Fibroblast of lung (primary cell): ENCODE measurements around the gene CCDC187. TPM values are rescaled to one million over a fixed set of nuclear protein-coding genes. Genes with fewer than 3 reads are reported as not detected.

ENCODE experiments used
- DNase-seq, 2 donors: peaks; one replicate each; pipeline versions ENCODE4 v3.0.0 to v3.0.0-alpha.2; 2010; ENCODE audit warnings: low read depth in 2 of 2
- H2AFZ ChIP-seq: 2 replicates; pipeline ENCODE4 v1.5.1; 2012; ENCODE audit warnings: low read length, control low read depth, inconsistent platforms
- H3K27ac ChIP-seq: 2 replicates; pipeline ENCODE4 v1.5.1; 2011; ENCODE audit warnings: low read length, control low read depth; ENCODE audit not compliant: insufficient read depth
- H3K27me3 ChIP-seq: 2 replicates; pipeline ENCODE4 v1.5.1; 2011; ENCODE audit warnings: mild to moderate bottlenecking, low read length; ENCODE audit not compliant: control insufficient read depth, insufficient read depth
- H3K36me3 ChIP-seq: 2 replicates; pipeline ENCODE4 v1.5.1; 2011; ENCODE audit warnings: low read length; ENCODE audit not compliant: control insufficient read depth, insufficient read depth
- H3K4me1 ChIP-seq: 2 replicates; pipeline ENCODE4 v1.5.1; 2011; ENCODE audit warnings: low read length; ENCODE audit not compliant: control insufficient read depth, insufficient read depth; ENCODE audit errors: extremely low read depth
- H3K4me2 ChIP-seq: 2 replicates; pipeline ENCODE4 v1.5.1; 2011; ENCODE audit warnings: low read length, control low read depth; ENCODE audit not compliant: insufficient read depth; ENCODE audit errors: extremely low read depth
- H3K4me3 ChIP-seq, 4 experiments: fragments of 200-600 bp in 1 of 4; sonication (generic) in 1 of 4; replicated peaks in 1 of 4; 2 replicates each; pipeline ENCODE4 v1.5.1; 2011 to 2016; ENCODE audit warnings: low read length in 4 of 4, low read depth in 3 of 4, mild to moderate bottlenecking in 3 of 4, control low read depth in 2 of 4, inconsistent platforms in 1 of 4, mixed read lengths in 1 of 4; ENCODE audit not compliant: insufficient read depth in 1 of 4; ENCODE audit errors: control extremely low read depth in 1 of 4
- H3K79me2 ChIP-seq: 2 replicates; pipeline ENCODE4 v1.5.1; 2012; ENCODE audit warnings: mild to moderate bottlenecking, low read length, inconsistent platforms; ENCODE audit not compliant: control insufficient read depth, insufficient read depth
- H3K9ac ChIP-seq: 2 replicates; pipeline ENCODE4 v1.5.1; 2011; ENCODE audit warnings: mild to moderate bottlenecking, low read length, control low read depth; ENCODE audit not compliant: insufficient read depth
- H3K9me3 ChIP-seq: 2 replicates; pipeline ENCODE4 v1.5.1; 2012; ENCODE audit warnings: low read depth, low read length; ENCODE audit not compliant: control insufficient read depth, insufficient read depth
- H4K20me1 ChIP-seq: 2 replicates; pipeline ENCODE4 v1.5.1; 2011; ENCODE audit warnings: low read length; ENCODE audit not compliant: control insufficient read depth, insufficient read depth; ENCODE audit errors: extremely low read depth
- CTCF ChIP-seq, 2 donors: IDR thresholded peaks in 1 of 2; conservative IDR thresholded peaks in 1 of 2; 1 replicate in 1 of 2; 2 replicates in 1 of 2; pipeline ENCODE4 v1.5.1; 2011 to 2012; ENCODE audit warnings: low read length in 2 of 2, control low read depth in 1 of 2, inconsistent platforms in 1 of 2, low read depth in 1 of 2, mild to moderate bottlenecking in 1 of 2
- EZH2 ChIP-seq: IDR thresholded peaks from 2 replicates; pipeline ENCODE4 v1.5.1; 2012; ENCODE audit warnings: low read length, control low read depth, mild to moderate bottlenecking; ENCODE audit errors: missing control alignments
- polyA plus RNA-seq, 2 donors: library from polyadenylated mRNA; depleted of rRNA in 1 of 2; stranded (reverse) in 1 of 2; unstranded in 1 of 2; fragments of >200 nt; gene quantifications; 2 replicates each; pipeline ENCODE4 v1.2.1, GENCODE V29; 2011 to 2012; ENCODE audit warnings: missing spikeins in 1 of 2
- total RNA-seq: library from RNA; depleted of rRNA; stranded (reverse); fragments of >200 nt; gene quantifications from 2 replicates; pipeline ENCODE4 v1.2.1, GENCODE V29; 2014

The CCDC187 gene
- total and polyA plus RNA-seq, 2 donors (not counting 1 experiment from before 2014, with no cell fraction given) = not detected

GRCh38 chr9:136253246-136254130 lies 50.4 kb downstream of the CCDC187 start:
- Histone ChIP-seq H3K9ac (no peak overlapping the region), H3K4me3 (no peak overlapping the region), H2AFZ (no peak overlapping the region), H3K4me2 (no peak overlapping the region), H4K20me1 (no peaks in the 10 kb centered on the region), H3K79me2 (no peaks in the 10 kb centered on the region), H3K4me1 (peaks cover 2% of the 10 kb centered on the region), H3K36me3 (no peaks in the 10 kb centered on the region), H3K9me3 (no peaks in the 10 kb centered on the region), H3K27ac (no peak overlapping the region), H3K27me3 (peaks cover under 1% of the 10 kb centered on the region)
- no peak for TF ChIP-seq CTCF (conservative IDR thresholded peaks at IDR 0.05 in 1 of 2, IDR thresholded peaks at IDR 0.05 in 1 of 2; ENCODE audit: low read depth in 1 of 2, low read length in 2 of 2)
- TF ChIP-seq EZH2 = no peak
- DNase-seq = no peak

GRCh38 chr9:136252846-136253245 lies 51.0 kb downstream of the CCDC187 start:
- DNase-seq = no peak
- H2AFZ ChIP-seq = no peak overlapping the region
- H3K4me1 ChIP-seq = peaks cover 2% of the 10 kb centered on the region

More at GRCh38 chr9:136252846-136253245, 51.0 kb downstream of the CCDC187 start:
- Histone ChIP-seq H3K36me3 (no peaks in the 10 kb centered on the region), H3K9ac (no peak overlapping the region), H3K27ac (no peak overlapping the region), H3K79me2 (no peaks in the 10 kb centered on the region), H4K20me1 (no peaks in the 10 kb centered on the region), H3K4me2 (no peak overlapping the region), H3K4me3 (no peak overlapping the region), H3K27me3 (peaks cover 7% of the 10 kb centered on the region), H3K9me3 (no peaks in the 10 kb centered on the region)
- TF ChIP-seq CTCF (conservative IDR thresholded peaks at IDR 0.05 in 1 of 2, IDR thresholded peaks at IDR 0.05 in 1 of 2; ENCODE audit: low read depth in 1 of 2, low read length in 2 of 2) (no peak), EZH2 (no peak)
